GM23338 (cell line): ENCODE data around the gene TANGO6. TPM values are rescaled to one million over a fixed set of nuclear protein-coding genes. Genes with fewer than 3 reads are reported as not detected.

Experiments used
- ATAC-seq: fragments of 200-7000 bp; cut with Tn5 transposase; 3 replicates; pipeline ENCODE4 v1.9.1; 2020
- DNase-seq: peaks from one replicate; pipeline ENCODE4 v3.0.0-alpha.2; 2015; ENCODE audit warnings: low spot score
- H2AFZ ChIP-seq: fragments of 200-600 bp; sonication (generic); 2 replicates; pipeline ENCODE4 v1.8.0; 2016; ENCODE audit warnings: antibody characterized with exemption, mild to moderate bottlenecking, moderate library complexity
- H3F3A ChIP-seq: fragments of 200-600 bp; sonication (generic); replicated peaks from 2 replicates; pipeline ENCODE4 v1.8.0; 2017; ENCODE audit warnings: antibody characterized with exemption, mixed run types, low read depth
- H3K27ac ChIP-seq: fragments of 200-600 bp; sonication (generic); 2 replicates; pipeline ENCODE4 v1.6.1; 2016; ENCODE audit warnings: low read depth
- H3K27me3 ChIP-seq: fragments of 200-600 bp; sonication (generic); 2 replicates; pipeline ENCODE4 v1.8.0; 2016; ENCODE audit warnings: mild to moderate bottlenecking, mixed run types, moderate library complexity; ENCODE audit not compliant: insufficient read depth
- H3K36me3 ChIP-seq: fragments of 200-600 bp; sonication (generic); 2 replicates; pipeline ENCODE4 v1.8.0; 2016; ENCODE audit warnings: mild to moderate bottlenecking; ENCODE audit not compliant: insufficient read depth
- H3K4me1 ChIP-seq: fragments of 200-600 bp; sonication (generic); 2 replicates; pipeline ENCODE4 v1.8.0; 2016; ENCODE audit warnings: mild to moderate bottlenecking, moderate library complexity; ENCODE audit not compliant: insufficient read depth
- H3K4me2 ChIP-seq: fragments of 200-600 bp; sonication (generic); 2 replicates; pipeline ENCODE4 v1.7.1; 2017; ENCODE audit warnings: mixed run types
- H3K4me3 ChIP-seq: fragments of 200-600 bp; sonication (generic); 2 replicates; pipeline ENCODE4 v1.6.1; 2016; ENCODE audit warnings: mixed run types
- H3K79me2 ChIP-seq: fragments of 200-600 bp; sonication (generic); replicated peaks from 2 replicates; pipeline ENCODE4 v1.8.0; 2017; ENCODE audit warnings: mild to moderate bottlenecking; ENCODE audit not compliant: insufficient read depth
- H3K9me2 ChIP-seq: fragments of 200-600 bp; sonication (generic); 2 replicates; pipeline ENCODE4 v1.8.0; 2017; ENCODE audit not compliant: insufficient read depth
- H4K20me1 ChIP-seq: fragments of 200-600 bp; sonication (generic); replicated peaks from 2 replicates; pipeline ENCODE4 v1.8.0; 2017; ENCODE audit warnings: mild to moderate bottlenecking; ENCODE audit not compliant: insufficient read depth
- H3K27ac Mint-ChIP-seq: 2 replicates; pipeline ENCODE4 v1.8.0; 2020; ENCODE audit warnings: inconsistent platforms, mild to moderate bottlenecking, moderate library complexity, mixed read lengths
- H3K27me3 Mint-ChIP-seq: 3 replicates; pipeline ENCODE4 v1.8.0; 2022; ENCODE audit warnings: low read depth, mild to moderate bottlenecking, moderate library complexity, mixed read lengths, inconsistent platforms; ENCODE audit not compliant: insufficient read depth, poor library complexity
- H3K36me3 Mint-ChIP-seq: 3 replicates; pipeline ENCODE4 v1.8.0; 2021; ENCODE audit warnings: low read depth, mild to moderate bottlenecking, inconsistent platforms, moderate library complexity, mixed read lengths
- H3K4me1 Mint-ChIP-seq: 3 replicates; pipeline ENCODE4 v1.8.0; 2020; ENCODE audit warnings: mild to moderate bottlenecking, inconsistent platforms, mixed read lengths
- H3K4me3 Mint-ChIP-seq: 3 replicates; pipeline ENCODE4 v1.8.0; 2021; ENCODE audit warnings: moderate library complexity, mild to moderate bottlenecking, inconsistent platforms, mixed read lengths
- H3K9me3 Mint-ChIP-seq: 3 replicates; pipeline ENCODE4 v1.8.0; 2020; ENCODE audit warnings: moderate library complexity, mild to moderate bottlenecking, inconsistent platforms, mixed read lengths
- CREB1 ChIP-seq: fragments of 250-450 bp; sonication (Bioruptor Pico); IDR thresholded peaks from 2 replicates; pipeline ENCODE4 v1.5.0; 2020; ENCODE audit warnings: low read depth, mild to moderate bottlenecking, moderate library complexity
- EZH2 ChIP-seq: fragments of 200-600 bp; sonication (generic); IDR thresholded peaks from one replicate; pipeline ENCODE4 v1.8.0; 2017; ENCODE audit warnings: antibody characterized with exemption, mild to moderate bottlenecking, low read depth; ENCODE audit not compliant: unreplicated experiment
- NANOG ChIP-seq: IDR thresholded peaks from 2 replicates; pipeline ENCODE4 v1.6.1; 2016; ENCODE audit warnings: antibody characterized with exemption, borderline replicate concordance
- POLR2AphosphoS5 ChIP-seq: IDR thresholded peaks from 2 replicates; pipeline ENCODE4 v1.6.1; 2016; ENCODE audit warnings: antibody characterized with exemption, low read depth
- STAT1 ChIP-seq: IDR thresholded peaks from one replicate; pipeline ENCODE4 v1.6.1; 2016; ENCODE audit warnings: antibody characterized with exemption; ENCODE audit not compliant: unreplicated experiment
- ZNF331 ChIP-seq: fragments of 250-450 bp; sonication (Bioruptor Pico); IDR thresholded peaks from 2 replicates; pipeline ENCODE4 v1.5.0; 2020; ENCODE audit warnings: low read depth, mild to moderate bottlenecking, moderate library complexity
- polyA plus RNA-seq: library from polyadenylated mRNA; unstranded; fragments of >200 nt; fragmentation: Nextera tagmentation; extraction: Ambion mirVana; gene quantifications from 2 replicates; pipeline ENCODE4 v1.2.1, GENCODE V29; 2016
- total RNA-seq: library from RNA; depleted of rRNA; stranded (reverse); fragments of >200 nt; shearing (Covaris generic); gene quantifications from 2 replicates; pipeline ENCODE4 v1.2.3, GENCODE V29; 2014
- TF ChIP-seq, protein P1 (sequence below): fragments of 250-450 bp; sonication (Bioruptor Pico); IDR thresholded peaks from 2 replicates; pipeline ENCODE4 v1.5.0; 2020; ENCODE audit warnings: mild to moderate bottlenecking, moderate library complexity
- TF ChIP-seq, protein P2 (sequence below): IDR thresholded peaks from 2 replicates; pipeline ENCODE4 v1.6.1; 2016; ENCODE audit warnings: antibody characterized with exemption
- TF ChIP-seq, protein P3 (sequence below): IDR thresholded peaks from one replicate; pipeline ENCODE4 v1.6.1; 2018; ENCODE audit warnings: antibody characterized with exemption; ENCODE audit not compliant: unreplicated experiment

The TANGO6 gene
- total and polyA plus RNA-seq, 2 experiments from 2014 or later = 7.2 to 23.2 TPM

DNA sequence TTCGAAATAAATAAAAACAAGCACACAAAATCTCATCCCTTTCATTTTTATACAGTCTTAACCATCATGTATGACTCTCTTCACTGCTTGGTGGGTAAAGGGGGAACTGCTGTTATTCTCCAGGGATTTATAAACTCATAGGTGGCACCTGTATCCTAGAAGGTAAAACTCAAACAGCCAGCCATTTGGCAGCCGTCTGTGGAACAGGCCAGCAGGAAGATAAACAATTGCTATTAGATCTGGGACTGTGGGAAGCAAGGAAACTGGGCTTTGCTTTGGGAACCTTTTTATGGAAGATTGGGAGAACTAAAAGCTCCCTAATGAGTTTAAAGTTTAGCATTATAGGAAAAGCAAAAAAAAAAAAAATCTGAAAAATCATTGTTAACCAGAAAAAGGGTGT lies 126.0 kb downstream of the TANGO6 start (continued):
- TF ChIP-seq, protein P1, sequence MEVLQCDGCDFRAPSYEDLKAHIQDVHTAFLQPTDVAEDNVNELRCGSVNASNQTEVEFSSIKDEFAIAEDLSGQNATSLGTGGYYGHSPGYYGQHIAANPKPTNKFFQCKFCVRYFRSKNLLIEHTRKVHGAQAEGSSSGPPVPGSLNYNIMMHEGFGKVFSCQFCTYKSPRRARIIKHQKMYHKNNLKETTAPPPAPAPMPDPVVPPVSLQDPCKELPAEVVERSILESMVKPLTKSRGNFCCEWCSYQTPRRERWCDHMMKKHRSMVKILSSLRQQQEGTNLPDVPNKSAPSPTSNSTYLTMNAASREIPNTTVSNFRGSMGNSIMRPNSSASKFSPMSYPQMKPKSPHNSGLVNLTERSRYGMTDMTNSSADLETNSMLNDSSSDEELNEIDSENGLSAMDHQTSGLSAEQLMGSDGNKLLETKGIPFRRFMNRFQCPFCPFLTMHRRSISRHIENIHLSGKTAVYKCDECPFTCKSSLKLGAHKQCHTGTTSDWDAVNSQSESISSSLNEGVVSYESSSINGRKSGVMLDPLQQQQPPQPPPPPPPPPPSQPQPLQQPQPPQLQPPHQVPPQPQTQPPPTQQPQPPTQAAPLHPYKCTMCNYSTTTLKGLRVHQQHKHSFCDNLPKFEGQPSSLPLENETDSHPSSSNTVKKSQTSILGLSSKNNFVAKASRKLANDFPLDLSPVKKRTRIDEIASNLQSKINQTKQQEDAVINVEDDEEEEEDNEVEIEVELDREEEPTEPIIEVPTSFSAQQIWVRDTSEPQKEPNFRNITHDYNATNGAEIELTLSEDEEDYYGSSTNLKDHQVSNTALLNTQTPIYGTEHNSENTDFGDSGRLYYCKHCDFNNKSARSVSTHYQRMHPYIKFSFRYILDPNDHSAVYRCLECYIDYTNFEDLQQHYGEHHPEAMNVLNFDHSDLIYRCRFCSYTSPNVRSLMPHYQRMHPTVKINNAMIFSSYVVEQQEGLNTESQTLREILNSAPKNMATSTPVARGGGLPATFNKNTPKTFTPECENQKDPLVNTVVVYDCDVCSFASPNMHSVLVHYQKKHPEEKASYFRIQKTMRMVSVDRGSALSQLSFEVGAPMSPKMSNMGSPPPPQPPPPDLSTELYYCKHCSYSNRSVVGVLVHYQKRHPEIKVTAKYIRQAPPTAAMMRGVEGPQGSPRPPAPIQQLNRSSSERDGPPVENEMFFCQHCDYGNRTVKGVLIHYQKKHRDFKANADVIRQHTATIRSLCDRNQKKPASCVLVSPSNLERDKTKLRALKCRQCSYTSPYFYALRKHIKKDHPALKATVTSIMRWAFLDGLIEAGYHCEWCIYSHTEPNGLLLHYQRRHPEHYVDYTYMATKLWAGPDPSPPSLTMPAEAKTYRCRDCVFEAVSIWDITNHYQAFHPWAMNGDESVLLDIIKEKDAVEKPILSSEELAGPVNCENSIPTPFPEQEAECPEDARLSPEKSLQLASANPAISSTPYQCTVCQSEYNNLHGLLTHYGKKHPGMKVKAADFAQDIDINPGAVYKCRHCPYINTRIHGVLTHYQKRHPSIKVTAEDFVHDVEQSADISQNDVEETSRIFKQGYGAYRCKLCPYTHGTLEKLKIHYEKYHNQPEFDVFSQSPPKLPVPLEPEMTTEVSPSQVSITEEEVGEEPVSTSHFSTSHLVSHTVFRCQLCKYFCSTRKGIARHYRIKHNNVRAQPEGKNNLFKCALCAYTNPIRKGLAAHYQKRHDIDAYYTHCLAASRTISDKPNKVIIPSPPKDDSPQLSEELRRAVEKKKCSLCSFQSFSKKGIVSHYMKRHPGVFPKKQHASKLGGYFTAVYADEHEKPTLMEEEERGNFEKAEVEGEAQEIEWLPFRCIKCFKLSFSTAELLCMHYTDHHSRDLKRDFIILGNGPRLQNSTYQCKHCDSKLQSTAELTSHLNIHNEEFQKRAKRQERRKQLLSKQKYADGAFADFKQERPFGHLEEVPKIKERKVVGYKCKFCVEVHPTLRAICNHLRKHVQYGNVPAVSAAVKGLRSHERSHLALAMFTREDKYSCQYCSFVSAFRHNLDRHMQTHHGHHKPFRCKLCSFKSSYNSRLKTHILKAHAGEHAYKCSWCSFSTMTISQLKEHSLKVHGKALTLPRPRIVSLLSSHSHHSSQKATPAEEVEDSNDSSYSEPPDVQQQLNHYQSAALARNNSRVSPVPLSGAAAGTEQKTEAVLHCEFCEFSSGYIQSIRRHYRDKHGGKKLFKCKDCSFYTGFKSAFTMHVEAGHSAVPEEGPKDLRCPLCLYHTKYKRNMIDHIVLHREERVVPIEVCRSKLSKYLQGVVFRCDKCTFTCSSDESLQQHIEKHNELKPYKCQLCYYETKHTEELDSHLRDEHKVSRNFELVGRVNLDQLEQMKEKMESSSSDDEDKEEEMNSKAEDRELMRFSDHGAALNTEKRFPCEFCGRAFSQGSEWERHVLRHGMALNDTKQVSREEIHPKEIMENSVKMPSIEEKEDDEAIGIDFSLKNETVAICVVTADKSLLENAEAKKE (CRISPR knock-in tag) = no peak
- no peak for TF ChIP-seq STAT1
- TF ChIP-seq ZNF331 (CRISPR knock-in tag) = no peak
- TF ChIP-seq EZH2 = no peak

DNA sequence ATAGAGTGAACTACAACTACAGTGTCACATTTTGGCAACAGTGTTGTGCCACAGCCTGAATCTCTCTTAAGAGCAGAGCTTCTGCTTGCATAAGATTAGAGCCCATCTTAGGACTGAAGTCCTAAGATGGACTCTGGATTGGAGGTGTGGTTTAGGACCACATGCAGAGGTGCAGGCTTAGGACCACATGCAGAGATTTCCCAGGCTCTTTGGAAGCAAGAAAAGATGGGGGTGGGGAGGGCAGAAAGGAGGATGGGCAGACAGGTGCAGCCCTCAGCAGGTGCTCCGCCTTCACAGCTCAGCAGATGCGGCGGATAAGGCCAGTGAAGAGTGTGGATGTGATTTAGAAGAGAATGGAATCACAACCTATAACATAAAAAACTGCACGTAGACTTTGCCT lies 128.7 kb downstream of the TANGO6 start:
- peaks cover 6% of the 10 kb centered on the region; the same call in 1 of the 2 replicates for H3F3A ChIP-seq
- peak overlapping the region; percentile 64; the same call in 1 of the 2 replicates for H3K27ac ChIP-seq
- TF ChIP-seq EZH2 (no peak), CREB1 (CRISPR knock-in tag) (no peak), NANOG (no peak), POLR2AphosphoS5 (no peak), STAT1 (no peak)
- TF ChIP-seq, protein P2, sequence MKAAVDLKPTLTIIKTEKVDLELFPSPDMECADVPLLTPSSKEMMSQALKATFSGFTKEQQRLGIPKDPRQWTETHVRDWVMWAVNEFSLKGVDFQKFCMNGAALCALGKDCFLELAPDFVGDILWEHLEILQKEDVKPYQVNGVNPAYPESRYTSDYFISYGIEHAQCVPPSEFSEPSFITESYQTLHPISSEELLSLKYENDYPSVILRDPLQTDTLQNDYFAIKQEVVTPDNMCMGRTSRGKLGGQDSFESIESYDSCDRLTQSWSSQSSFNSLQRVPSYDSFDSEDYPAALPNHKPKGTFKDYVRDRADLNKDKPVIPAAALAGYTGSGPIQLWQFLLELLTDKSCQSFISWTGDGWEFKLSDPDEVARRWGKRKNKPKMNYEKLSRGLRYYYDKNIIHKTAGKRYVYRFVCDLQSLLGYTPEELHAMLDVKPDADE = no peak
- TF ChIP-seq, protein P3, sequence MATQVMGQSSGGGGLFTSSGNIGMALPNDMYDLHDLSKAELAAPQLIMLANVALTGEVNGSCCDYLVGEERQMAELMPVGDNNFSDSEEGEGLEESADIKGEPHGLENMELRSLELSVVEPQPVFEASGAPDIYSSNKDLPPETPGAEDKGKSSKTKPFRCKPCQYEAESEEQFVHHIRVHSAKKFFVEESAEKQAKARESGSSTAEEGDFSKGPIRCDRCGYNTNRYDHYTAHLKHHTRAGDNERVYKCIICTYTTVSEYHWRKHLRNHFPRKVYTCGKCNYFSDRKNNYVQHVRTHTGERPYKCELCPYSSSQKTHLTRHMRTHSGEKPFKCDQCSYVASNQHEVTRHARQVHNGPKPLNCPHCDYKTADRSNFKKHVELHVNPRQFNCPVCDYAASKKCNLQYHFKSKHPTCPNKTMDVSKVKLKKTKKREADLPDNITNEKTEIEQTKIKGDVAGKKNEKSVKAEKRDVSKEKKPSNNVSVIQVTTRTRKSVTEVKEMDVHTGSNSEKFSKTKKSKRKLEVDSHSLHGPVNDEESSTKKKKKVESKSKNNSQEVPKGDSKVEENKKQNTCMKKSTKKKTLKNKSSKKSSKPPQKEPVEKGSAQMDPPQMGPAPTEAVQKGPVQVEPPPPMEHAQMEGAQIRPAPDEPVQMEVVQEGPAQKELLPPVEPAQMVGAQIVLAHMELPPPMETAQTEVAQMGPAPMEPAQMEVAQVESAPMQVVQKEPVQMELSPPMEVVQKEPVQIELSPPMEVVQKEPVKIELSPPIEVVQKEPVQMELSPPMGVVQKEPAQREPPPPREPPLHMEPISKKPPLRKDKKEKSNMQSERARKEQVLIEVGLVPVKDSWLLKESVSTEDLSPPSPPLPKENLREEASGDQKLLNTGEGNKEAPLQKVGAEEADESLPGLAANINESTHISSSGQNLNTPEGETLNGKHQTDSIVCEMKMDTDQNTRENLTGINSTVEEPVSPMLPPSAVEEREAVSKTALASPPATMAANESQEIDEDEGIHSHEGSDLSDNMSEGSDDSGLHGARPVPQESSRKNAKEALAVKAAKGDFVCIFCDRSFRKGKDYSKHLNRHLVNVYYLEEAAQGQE = no peak
- H2AFZ ChIP-seq = no peak overlapping the region
- H3K27ac Mint-ChIP-seq = peak overlapping the region; percentile 27; the same call in 1 of the 2 replicates
- H3K4me3 ChIP-seq = peak overlapping the region; percentile 14; the same call in 1 of the 2 replicates
- no peaks in the 10 kb centered on the region for H4K20me1 ChIP-seq
- H3K36me3 Mint-ChIP-seq = peaks cover 12% of the 10 kb centered on the region; the same call in 1 of the 3 replicates
- H3K4me3 Mint-ChIP-seq = peak overlapping the region; percentile 44; the same call in 2 of the 3 replicates
- H3K9me3 Mint-ChIP-seq = no peaks in the 10 kb centered on the region
- H3K27me3 Mint-ChIP-seq = no peaks in the 10 kb centered on the region
- H3K27me3 ChIP-seq = no peaks in the 10 kb centered on the region
- ATAC-seq (peak; percentile 88), DNase-seq (peak; percentile 91)
- H3K4me1 ChIP-seq = peaks cover 26% of the 10 kb centered on the region
- H3K79me2 ChIP-seq = no peaks in the 10 kb centered on the region
- H3K4me2 ChIP-seq = peak overlapping the region; percentile 65
- H3K4me1 Mint-ChIP-seq = peaks cover 25% of the 10 kb centered on the region
- no peaks in the 10 kb centered on the region for H3K36me3 ChIP-seq
- no peaks in the 10 kb centered on the region for H3K9me2 ChIP-seq
